H9 (cell line): ENCODE results near the gene CCDC172. TPM values are rescaled to one million over a fixed set of nuclear protein-coding genes. Genes with fewer than 3 reads are reported as not detected.

Source experiments
- DNase-seq: peaks from one replicate; pipeline ENCODE4 v3.0.0-alpha.2; 2017
- H2AFZ ChIP-seq: one replicate; pipeline ENCODE4 v1.6.1; 2013; ENCODE audit warnings: mild to moderate bottlenecking, low read length, control low read depth, moderate library complexity
- H2AK5ac ChIP-seq: 2 replicates; pipeline ENCODE4 v1.6.1; 2013; ENCODE audit warnings: low read length, control low read depth, mixed read lengths; ENCODE audit not compliant: insufficient read length
- H2BK120ac ChIP-seq: one replicate; pipeline ENCODE4 v1.6.1; 2013; ENCODE audit warnings: low read depth, mild to moderate bottlenecking, low read length, control low read depth, inconsistent platforms; ENCODE audit not compliant: poor library complexity, severe bottlenecking
- H2BK12ac ChIP-seq: 2 replicates; pipeline ENCODE4 v1.6.1; 2013; ENCODE audit warnings: low read length, control low read depth, mixed read lengths, low read depth; ENCODE audit not compliant: insufficient read length
- H2BK15ac ChIP-seq: 2 replicates; pipeline ENCODE4 v1.6.1; 2013; ENCODE audit warnings: low read depth, low read length, control low read depth
- H2BK20ac ChIP-seq: one replicate; pipeline ENCODE4 v1.6.1; 2013; ENCODE audit warnings: low read depth, mild to moderate bottlenecking, low read length, control low read depth, inconsistent platforms; ENCODE audit not compliant: poor library complexity, severe bottlenecking
- H2BK5ac ChIP-seq: 2 replicates; pipeline ENCODE4 v1.6.1; 2013; ENCODE audit warnings: low read length, control low read depth, mixed read lengths; ENCODE audit not compliant: insufficient read length
- H3K14ac ChIP-seq: 2 replicates; pipeline ENCODE4 v1.6.1; 2013; ENCODE audit warnings: low read length, control low read depth; ENCODE audit not compliant: insufficient read depth
- H3K18ac ChIP-seq: 2 replicates; pipeline ENCODE4 v1.6.1; 2013; ENCODE audit warnings: low read depth, mild to moderate bottlenecking, mixed read lengths, low read length, control low read depth; ENCODE audit not compliant: insufficient read length
- H3K23ac ChIP-seq: 2 replicates; pipeline ENCODE4 v1.6.1; 2013; ENCODE audit warnings: low read length, control low read depth, mixed read lengths, low read depth; ENCODE audit not compliant: insufficient read length
- H3K23me2 ChIP-seq: 2 replicates; pipeline ENCODE4 v1.6.1; 2013; ENCODE audit warnings: low read depth, mild to moderate bottlenecking, mixed read lengths, low read length, control low read depth; ENCODE audit not compliant: insufficient read length, poor library complexity, severe bottlenecking
- H3K27ac ChIP-seq: 2 replicates; pipeline ENCODE4 v1.5.1; 2013; ENCODE audit warnings: low read length, control low read depth, mixed read lengths, low read depth; ENCODE audit not compliant: insufficient read length
- H3K27me3 ChIP-seq: 2 replicates; pipeline ENCODE4 v1.6.1; 2013; ENCODE audit warnings: low read length, control low read depth, inconsistent platforms; ENCODE audit not compliant: insufficient read depth
- H3K4ac ChIP-seq: 2 replicates; pipeline ENCODE4 v1.6.1; 2013; ENCODE audit warnings: low read depth, mild to moderate bottlenecking, control low read depth, inconsistent platforms, low read length, moderate library complexity
- H3K4me1 ChIP-seq: 2 replicates; pipeline ENCODE4 v1.6.1; 2013; ENCODE audit warnings: low read length, control low read depth, inconsistent platforms; ENCODE audit not compliant: insufficient read depth
- H3K4me2 ChIP-seq: 2 replicates; pipeline ENCODE4 v1.6.1; 2013; ENCODE audit warnings: low read length, control low read depth, mixed read lengths; ENCODE audit not compliant: insufficient read length, insufficient read depth
- H3K56ac ChIP-seq: 2 replicates; pipeline ENCODE4 v1.6.1; 2013; ENCODE audit warnings: low read depth, mild to moderate bottlenecking, mixed read lengths, low read length, control low read depth; ENCODE audit not compliant: insufficient read length
- H3K79me1 ChIP-seq: 2 replicates; pipeline ENCODE4 v1.6.1; 2013; ENCODE audit warnings: low read depth, mild to moderate bottlenecking, moderate library complexity, low read length, control low read depth, inconsistent platforms; ENCODE audit not compliant: insufficient read depth, poor library complexity, severe bottlenecking
- H3K79me2 ChIP-seq: 2 replicates; pipeline ENCODE4 v1.6.1; 2013; ENCODE audit warnings: low read length, control low read depth, inconsistent platforms; ENCODE audit not compliant: insufficient read depth
- H3K9ac ChIP-seq: 2 replicates; pipeline ENCODE4 v1.6.1; 2013; ENCODE audit warnings: low read length, control low read depth, mixed read lengths; ENCODE audit not compliant: insufficient read length; ENCODE audit errors: extremely low read depth
- H3K9me3 ChIP-seq: one replicate; pipeline ENCODE4 v1.6.1; 2013; ENCODE audit warnings: low read depth, low read length, inconsistent platforms; ENCODE audit not compliant: control insufficient read depth
- H3T11ph ChIP-seq: one replicate; pipeline ENCODE4 v1.6.1; 2013; ENCODE audit warnings: mild to moderate bottlenecking, low read length, control low read depth, inconsistent platforms
- H4K20me1 ChIP-seq: one replicate; pipeline ENCODE4 v1.6.1; 2013; ENCODE audit not compliant: control insufficient read depth, insufficient read length, insufficient read depth
- H4K5ac ChIP-seq: 2 replicates; pipeline ENCODE4 v1.6.1; 2013; ENCODE audit warnings: low read depth, mild to moderate bottlenecking, mixed read lengths, low read length, control low read depth; ENCODE audit not compliant: insufficient read length
- H4K8ac ChIP-seq: replicated peaks from 2 replicates; pipeline ENCODE4 v1.6.1; 2013; ENCODE audit warnings: low read length, control low read depth, mixed read lengths, low read depth; ENCODE audit not compliant: insufficient read length
- H4K91ac ChIP-seq: 2 replicates; pipeline ENCODE4 v1.6.1; 2013; ENCODE audit warnings: low read depth, mild to moderate bottlenecking, moderate library complexity, mixed read lengths, low read length, control low read depth; ENCODE audit not compliant: insufficient read length
- H3K27ac Mint-ChIP-seq, 3 experiments: 2 replicates in 2 of 3; 3 replicates in 1 of 3; pipeline ENCODE4 v1.8.0; 2020 to 2021; ENCODE audit warnings: mixed read lengths in 3 of 3, mild to moderate bottlenecking in 1 of 3, moderate library complexity in 1 of 3
- H3K27me3 Mint-ChIP-seq: 2 replicates; pipeline ENCODE4 v1.8.0; 2021; ENCODE audit warnings: low read depth, mild to moderate bottlenecking, moderate library complexity, mixed read lengths
- H3K36me3 Mint-ChIP-seq, 3 experiments: 2 replicates in 2 of 3; 3 replicates in 1 of 3; pipeline ENCODE4 v1.8.0; 2020 to 2021; ENCODE audit warnings: low read depth in 3 of 3, mixed read lengths in 3 of 3; ENCODE audit not compliant: insufficient read depth in 1 of 3
- H3K4me1 Mint-ChIP-seq, 2 experiments: 2 replicates each; pipeline ENCODE4 v1.8.0; 2020; ENCODE audit warnings: mixed read lengths in 2 of 2
- H3K4me3 Mint-ChIP-seq, 2 experiments: 2 replicates in 1 of 2; 3 replicates in 1 of 2; pipeline ENCODE4 v1.8.0; 2020 to 2021; ENCODE audit warnings: mild to moderate bottlenecking in 2 of 2, mixed read lengths in 2 of 2, moderate library complexity in 1 of 2
- H3K9me3 Mint-ChIP-seq, 2 experiments: 2 replicates in 1 of 2; 3 replicates in 1 of 2; pipeline ENCODE4 v1.8.0; 2020; ENCODE audit warnings: mild to moderate bottlenecking in 2 of 2, mixed read lengths in 2 of 2, moderate library complexity in 1 of 2
- WGBS: extraction: QIAGEN DNeasy Blood & Tissue Kit; methylation state at CpG from one replicate; pipeline ENCODE4 v1.1.7; 2013; ENCODE audit warnings: missing lambda C conversion rate, low lambda C conversion rate, mixed read lengths; ENCODE audit not compliant: insufficient read length; ENCODE audit errors: extremely low coverage; 5-methylcytosine and 5-hydroxymethylcytosine counted together
- total RNA-seq: library from RNA; stranded (reverse); gene quantifications from 2 replicates; pipeline ENCODE4 v1.2.1, GENCODE V29; 2021
- TF ChIP-seq, protein P1 (sequence below): fragments of 200-600 bp; sonication (generic); conservative IDR thresholded peaks from 3 replicates; pipeline ENCODE4 v1.8.0; 2021; ENCODE audit warnings: antibody characterized with exemption, mild to moderate bottlenecking

The CCDC172 gene
- total RNA-seq, 1 experiment from 2014 or later: 1.3 TPM

DNA sequence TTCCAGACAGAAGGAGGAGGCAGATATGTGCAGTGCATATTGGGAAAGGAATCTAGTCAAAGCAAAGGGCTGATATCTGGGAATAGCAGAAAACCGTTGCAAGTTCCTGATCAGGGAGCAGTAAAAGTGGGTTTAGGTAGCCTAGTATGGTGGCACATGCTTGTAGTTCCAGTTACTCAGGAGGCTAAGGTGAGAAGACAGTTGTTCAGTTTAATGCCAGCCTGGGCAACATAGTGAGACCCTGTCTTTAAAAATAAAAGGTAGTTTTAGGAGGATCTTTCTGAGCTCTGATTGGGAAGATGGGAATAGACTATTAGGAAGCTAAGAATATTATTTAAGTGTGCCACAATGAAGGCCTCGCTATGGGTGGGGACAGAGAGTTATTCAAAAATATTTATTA, 1.7 kb downstream of the CCDC172 start:
- no peaks in the 10 kb centered on the region for H3K27me3 ChIP-seq
- H3K23me2 ChIP-seq: no peaks in the 10 kb centered on the region
- TF ChIP-seq, protein P1, sequence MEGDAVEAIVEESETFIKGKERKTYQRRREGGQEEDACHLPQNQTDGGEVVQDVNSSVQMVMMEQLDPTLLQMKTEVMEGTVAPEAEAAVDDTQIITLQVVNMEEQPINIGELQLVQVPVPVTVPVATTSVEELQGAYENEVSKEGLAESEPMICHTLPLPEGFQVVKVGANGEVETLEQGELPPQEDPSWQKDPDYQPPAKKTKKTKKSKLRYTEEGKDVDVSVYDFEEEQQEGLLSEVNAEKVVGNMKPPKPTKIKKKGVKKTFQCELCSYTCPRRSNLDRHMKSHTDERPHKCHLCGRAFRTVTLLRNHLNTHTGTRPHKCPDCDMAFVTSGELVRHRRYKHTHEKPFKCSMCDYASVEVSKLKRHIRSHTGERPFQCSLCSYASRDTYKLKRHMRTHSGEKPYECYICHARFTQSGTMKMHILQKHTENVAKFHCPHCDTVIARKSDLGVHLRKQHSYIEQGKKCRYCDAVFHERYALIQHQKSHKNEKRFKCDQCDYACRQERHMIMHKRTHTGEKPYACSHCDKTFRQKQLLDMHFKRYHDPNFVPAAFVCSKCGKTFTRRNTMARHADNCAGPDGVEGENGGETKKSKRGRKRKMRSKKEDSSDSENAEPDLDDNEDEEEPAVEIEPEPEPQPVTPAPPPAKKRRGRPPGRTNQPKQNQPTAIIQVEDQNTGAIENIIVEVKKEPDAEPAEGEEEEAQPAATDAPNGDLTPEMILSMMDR: no peak
- no peaks in the 10 kb centered on the region for H4K20me1 ChIP-seq
- no peak overlapping the region for H3K4me2 ChIP-seq
- H3K18ac ChIP-seq: no peak overlapping the region
- peaks cover 28 to 34% of the 10 kb centered on the region in 2 experiments for H3K4me1 Mint-ChIP-seq
- H3K27ac ChIP-seq: no peak overlapping the region
- H3K9me3 Mint-ChIP-seq: no peaks in the 10 kb centered on the region
- no peak overlapping the region for H2BK12ac ChIP-seq
- H3K23ac ChIP-seq: no peak overlapping the region
- H2BK5ac ChIP-seq: no peak overlapping the region
- no peak overlapping the region for H2BK15ac ChIP-seq
- no peak overlapping the region for H3K14ac ChIP-seq
- H3K36me3 Mint-ChIP-seq: no peaks in the 10 kb centered on the region; a peak in 1 of 7 replicates
- no peaks in the 10 kb centered on the region for H3K27me3 Mint-ChIP-seq
- no peaks in the 10 kb centered on the region for H3K79me2 ChIP-seq
- H4K8ac ChIP-seq: no peak overlapping the region
- 0 out of 2 replicates have a peak, but pooled peaks cover 3% of the 10 kb centered on the region for H3K4me1 ChIP-seq
- no peak overlapping the region for H2AFZ ChIP-seq
- no peak for DNase-seq
- no peak overlapping the region for H4K5ac ChIP-seq
- H3K9ac ChIP-seq: no peak overlapping the region
- no peak overlapping the region for H2BK120ac ChIP-seq
- H4K91ac ChIP-seq: no peak overlapping the region
- H3K56ac ChIP-seq: no peak overlapping the region
- no peak overlapping the region; a peak in 1 of 5 replicates for H3K4me3 Mint-ChIP-seq
- peak overlapping the region in 1 of 3 experiments; percentile 3; a peak in 1 of 7 replicates for H3K27ac Mint-ChIP-seq
- no peak overlapping the region for H3K4ac ChIP-seq
- H3K9me3 ChIP-seq: no peaks in the 10 kb centered on the region
- H3T11ph ChIP-seq: no peak overlapping the region
- no peaks in the 10 kb centered on the region for H3K79me1 ChIP-seq
- no peak overlapping the region for H2BK20ac ChIP-seq
- H2AK5ac ChIP-seq: no peak overlapping the region
- WGBS: no CpG with 5 or more reads among the region's 2 CpGs
